HK-2 (cell line): ENCODE results near the gene BBS1.

ENCODE experiments used
- DNase-seq: peaks from one replicate; pipeline ENCODE4 v3.0.0-alpha.2; 2018; ENCODE audit not compliant: unreplicated experiment

BBS1 gene

GRCh38 chr11:66477263-66478201 lies 32.9 kb upstream of the BBS1 start:
- no peak for DNase-seq

GRCh38 chr11:66478729-66479393 lies 31.6 kb upstream of the BBS1 start:
- no peak for DNase-seq

GRCh38 chr11:66479394-66480116 lies 30.9 kb upstream of the BBS1 start:
- DNase-seq, result peak; percentile 48

GRCh38 chr11:66480117-66480938 lies 30.1 kb upstream of the BBS1 start, which contains the start of gene DPP3:
DPP3 (plus strand) TSS chr11:66480434; CDS start chr11:66482201, 1,767 bp downstream.
- peak; percentile 91 for DNase-seq

GRCh38 chr11:66484806-66485380 lies 25.5 kb upstream of the BBS1 start:
- no peak for DNase-seq

- no peak for DNase-seq
Measured at GRCh38 chr11:66488957-66489356, 21.5 kb upstream of the BBS1 start.

GRCh38 chr11:66489636-66490035 lies 20.8 kb upstream of the BBS1 start:
- DNase-seq, result no peak

- DNase-seq, result no peak
Measured at GRCh38 chr11:66491315-66491935, 19.0 kb upstream of the BBS1 start.

- no peak for DNase-seq
Measured at GRCh38 chr11:66492161-66492865, 18.1 kb upstream of the BBS1 start.

- DNase-seq, result no peak
Measured at GRCh38 chr11:66493130-66493529, 17.3 kb upstream of the BBS1 start.

GRCh38 chr11:66494458-66494857 lies 16.0 kb upstream of the BBS1 start:
- no peak for DNase-seq

- DNase-seq, result no peak
Measured at GRCh38 chr11:66494935-66495334, 15.5 kb upstream of the BBS1 start.

- no peak for DNase-seq
Measured at GRCh38 chr11:66495401-66495854, 15.0 kb upstream of the BBS1 start.

- DNase-seq, result no peak
Measured at GRCh38 chr11:66497206-66497605, 13.2 kb upstream of the BBS1 start.

GRCh38 chr11:66498506-66498905 lies 11.9 kb upstream of the BBS1 start:
- DNase-seq, result no peak

GRCh38 chr11:66505276-66505816 lies 5.1 kb upstream of the BBS1 start:
- no peak for DNase-seq

- DNase-seq, result no peak
Measured at GRCh38 chr11:66509131-66509561, 1.3 kb upstream of the BBS1 start.

GRCh38 chr11:66510990-66511339 lies 530 bp downstream of the BBS1 start:
- no peak for DNase-seq

- DNase-seq, result no peak
Measured at GRCh38 chr11:66523611-66524010, 13.2 kb downstream of the BBS1 start.
